ENCODE results near the gene MICAL2.

The MICAL2 gene

DNA sequence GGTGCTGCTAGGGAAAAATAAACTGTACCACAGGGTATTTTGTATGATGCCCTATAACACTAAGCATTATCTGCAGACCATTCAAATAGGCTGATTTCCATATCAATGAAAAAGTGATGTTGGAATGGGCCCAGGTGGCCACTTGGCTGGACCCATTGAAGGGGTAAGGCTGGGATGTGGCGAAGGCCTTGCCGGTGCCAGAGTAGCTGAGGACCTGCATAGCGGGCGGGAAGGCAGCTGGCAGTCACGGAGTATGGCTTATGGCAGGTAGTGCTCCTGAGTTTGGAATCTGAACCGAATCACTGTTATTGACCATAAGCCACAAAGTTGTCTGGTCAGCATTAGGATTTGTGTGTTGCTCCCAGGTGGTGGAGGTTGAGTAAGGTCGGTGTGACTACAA, 131.0 kb downstream of the MICAL2 start:
- DNase-seq (ENCODE audit: low read depth) = no peak
- H3K4me3 ChIP-seq (ENCODE audit: low read length) = no peak overlapping the region
- TF ChIP-seq, protein P1, sequence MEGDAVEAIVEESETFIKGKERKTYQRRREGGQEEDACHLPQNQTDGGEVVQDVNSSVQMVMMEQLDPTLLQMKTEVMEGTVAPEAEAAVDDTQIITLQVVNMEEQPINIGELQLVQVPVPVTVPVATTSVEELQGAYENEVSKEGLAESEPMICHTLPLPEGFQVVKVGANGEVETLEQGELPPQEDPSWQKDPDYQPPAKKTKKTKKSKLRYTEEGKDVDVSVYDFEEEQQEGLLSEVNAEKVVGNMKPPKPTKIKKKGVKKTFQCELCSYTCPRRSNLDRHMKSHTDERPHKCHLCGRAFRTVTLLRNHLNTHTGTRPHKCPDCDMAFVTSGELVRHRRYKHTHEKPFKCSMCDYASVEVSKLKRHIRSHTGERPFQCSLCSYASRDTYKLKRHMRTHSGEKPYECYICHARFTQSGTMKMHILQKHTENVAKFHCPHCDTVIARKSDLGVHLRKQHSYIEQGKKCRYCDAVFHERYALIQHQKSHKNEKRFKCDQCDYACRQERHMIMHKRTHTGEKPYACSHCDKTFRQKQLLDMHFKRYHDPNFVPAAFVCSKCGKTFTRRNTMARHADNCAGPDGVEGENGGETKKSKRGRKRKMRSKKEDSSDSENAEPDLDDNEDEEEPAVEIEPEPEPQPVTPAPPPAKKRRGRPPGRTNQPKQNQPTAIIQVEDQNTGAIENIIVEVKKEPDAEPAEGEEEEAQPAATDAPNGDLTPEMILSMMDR (conservative IDR thresholded peaks at IDR 0.05; ENCODE audit: low read depth, low read length) = no peak

DNA sequence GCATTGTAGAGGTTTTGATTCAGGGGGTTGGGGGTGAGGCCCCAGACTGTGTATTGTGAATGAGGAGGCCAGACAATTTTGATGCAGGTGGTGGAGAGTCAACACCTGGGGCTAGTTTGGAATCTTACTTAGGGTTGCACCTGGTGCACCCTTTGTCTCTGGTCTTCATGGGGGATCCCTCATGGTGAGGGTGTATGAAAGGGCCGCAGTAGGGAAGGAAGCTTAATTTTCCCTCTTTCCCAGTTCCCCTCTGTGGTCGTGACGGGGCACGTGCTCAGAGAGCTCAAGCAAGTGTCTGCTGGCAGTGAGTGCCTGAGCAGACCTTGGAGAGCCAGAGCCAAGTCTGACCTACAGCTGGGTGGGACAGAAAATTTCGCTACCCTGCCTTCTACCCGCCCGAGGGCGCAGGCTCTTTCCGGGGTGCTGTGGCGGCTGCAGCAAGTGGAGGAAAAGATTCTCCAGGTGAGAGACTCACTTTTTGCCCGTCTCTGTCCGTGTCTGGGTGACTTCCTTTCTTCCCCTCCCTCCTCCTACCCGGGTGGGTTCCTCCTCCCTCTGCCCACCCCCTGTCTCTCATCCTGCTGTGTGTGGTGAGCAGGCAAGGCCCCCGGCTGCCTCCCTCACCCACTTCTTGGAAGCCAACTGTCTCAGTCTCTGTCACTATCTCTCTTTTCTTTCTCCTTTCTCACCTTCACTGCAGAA, 131.7 kb downstream of the MICAL2 start:
- TF ChIP-seq, protein P1 (conservative IDR thresholded peaks at IDR 0.05; ENCODE audit: low read depth, low read length) = no peak
- no peak for DNase-seq (ENCODE audit: low read depth)
- H3K4me3 ChIP-seq (ENCODE audit: low read length) = no peak overlapping the region

DNA sequence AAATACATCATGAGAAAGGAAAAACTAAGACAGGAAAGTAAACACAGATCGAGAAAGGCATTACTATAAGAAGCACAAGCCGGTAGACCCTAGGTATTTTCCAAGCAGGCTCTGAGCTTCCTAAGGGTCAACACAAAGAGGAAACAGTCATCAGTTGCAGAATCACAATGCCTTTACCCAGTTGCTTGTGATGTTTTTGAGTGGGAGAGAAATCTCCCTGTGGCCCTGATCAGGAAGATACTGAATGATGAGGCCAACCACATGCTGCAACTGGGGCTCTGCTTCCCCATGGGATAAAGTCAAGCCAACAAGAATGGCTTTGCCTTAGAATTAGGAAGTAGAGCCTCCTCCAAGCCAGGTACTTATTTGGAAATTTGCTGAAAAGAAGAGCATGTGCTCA, 132.6 kb downstream of the MICAL2 start:
- DNase-seq (ENCODE audit: low read depth) = no peak
- TF ChIP-seq, protein P1 (conservative IDR thresholded peaks at IDR 0.05; ENCODE audit: low read depth, low read length) = no peak

DNA sequence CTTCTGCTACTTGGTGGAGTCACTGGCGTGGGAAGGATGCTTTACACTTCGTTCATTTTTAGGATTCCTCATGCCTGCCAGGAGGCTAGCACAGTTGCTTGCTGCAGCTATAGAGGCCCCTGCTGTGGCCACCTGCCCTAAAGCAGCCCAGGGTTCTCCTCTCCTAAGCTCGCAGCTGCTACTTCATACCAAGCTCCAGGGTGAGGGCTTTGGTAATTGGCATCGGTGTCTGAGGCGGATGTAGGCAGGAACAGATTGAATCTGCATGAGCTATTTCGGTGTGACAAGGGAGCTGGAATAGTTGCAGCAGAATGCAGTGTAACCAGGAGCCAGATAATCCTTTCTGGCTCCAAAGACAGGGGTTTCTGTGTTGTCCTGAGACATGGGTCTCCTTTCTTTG, 133.1 kb downstream of the MICAL2 start:
- no peak overlapping the region for H3K4me3 ChIP-seq (ENCODE audit: low read length)
- TF ChIP-seq, protein P1 (conservative IDR thresholded peaks at IDR 0.05; ENCODE audit: low read depth, low read length) = no peak
- DNase-seq (ENCODE audit: low read depth) = no peak

More for the DNA sequence above, 132.6 kb downstream of the MICAL2 start:
- no peak overlapping the region for H3K4me3 ChIP-seq (ENCODE audit: low read length)

DNA sequence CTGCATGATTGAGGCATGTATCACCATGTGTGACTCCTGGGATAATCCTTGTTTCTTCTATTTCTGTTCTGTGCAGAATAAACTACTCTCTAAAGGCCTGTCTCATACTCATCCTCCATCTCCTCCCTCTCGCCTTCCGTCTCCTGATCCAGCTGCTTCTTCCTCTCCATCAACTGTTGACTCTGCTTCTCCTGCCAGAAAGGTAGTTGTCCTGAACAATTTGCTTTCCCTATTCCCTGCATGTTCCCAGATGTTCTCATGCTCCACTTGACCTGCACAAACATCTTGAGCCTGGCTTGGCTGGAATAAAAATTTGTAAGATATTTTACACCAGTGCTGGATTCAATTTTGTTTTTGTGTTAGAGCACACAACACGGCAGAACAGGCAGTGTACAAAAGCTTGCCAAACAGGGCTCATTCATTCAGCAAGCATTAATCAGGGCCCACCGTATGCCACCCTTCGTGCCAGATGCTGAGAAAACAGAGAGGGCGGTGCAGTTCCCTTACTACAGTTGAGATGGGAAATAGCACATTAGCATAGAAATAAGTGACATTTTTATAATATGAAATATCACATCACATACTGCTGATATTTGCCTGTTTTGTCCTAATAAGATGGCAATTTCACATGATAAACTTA, 133.6 kb downstream of the MICAL2 start:
- DNase-seq (ENCODE audit: low read depth) = no peak
- H3K4me3 ChIP-seq (ENCODE audit: low read length) = no peak overlapping the region
- TF ChIP-seq, protein P1 (conservative IDR thresholded peaks at IDR 0.05; ENCODE audit: low read depth, low read length) = no peak

DNA sequence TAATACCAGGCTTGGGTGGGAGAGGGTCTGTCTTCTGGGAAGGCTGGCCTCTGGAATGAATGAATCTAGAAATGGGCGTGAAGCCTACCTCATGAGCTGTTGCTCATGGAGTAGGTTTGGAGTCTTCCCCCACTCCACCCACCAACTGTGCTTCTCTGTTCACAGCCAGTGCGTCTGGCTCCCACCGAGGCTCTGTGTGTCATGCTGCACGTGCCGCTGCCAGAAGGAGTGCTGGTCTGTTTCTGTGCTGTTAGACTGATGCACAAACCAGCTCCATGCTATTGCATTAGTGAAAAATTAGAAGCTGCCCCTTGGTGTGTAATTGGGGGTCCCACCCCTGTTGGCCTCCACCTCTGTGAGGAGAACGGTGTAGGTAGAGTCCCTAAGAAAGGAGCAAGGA, 134.7 kb downstream of the MICAL2 start:
- TF ChIP-seq, protein P1 (conservative IDR thresholded peaks at IDR 0.05; ENCODE audit: low read depth, low read length) = no peak
- DNase-seq (ENCODE audit: low read depth) = no peak
- no peak overlapping the region for H3K4me3 ChIP-seq (ENCODE audit: low read length)

DNA sequence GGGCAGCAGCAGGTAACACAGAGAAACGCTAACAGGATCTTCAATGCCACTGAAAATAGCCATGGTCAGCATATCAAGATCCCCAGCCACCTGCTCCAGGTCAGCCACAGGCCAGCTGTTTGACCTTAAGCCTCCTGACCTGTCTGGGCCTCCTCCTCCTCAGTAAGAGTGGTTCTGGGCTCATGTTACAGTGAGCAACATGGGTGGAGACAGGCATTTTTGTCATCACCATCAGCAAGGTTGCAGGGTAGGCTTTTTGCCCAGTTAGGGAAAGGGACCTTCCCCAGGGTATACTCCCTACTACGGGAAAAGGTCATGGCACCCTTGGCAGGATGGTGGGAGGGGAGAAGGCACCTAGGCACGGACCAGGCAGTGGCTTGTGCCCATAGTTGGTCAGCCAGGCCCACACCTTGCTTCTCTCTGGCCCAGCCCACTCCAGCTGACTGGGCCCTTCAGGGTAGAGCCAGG, 135.2 kb downstream of the MICAL2 start:
- TF ChIP-seq, protein P1 (conservative IDR thresholded peaks at IDR 0.05; ENCODE audit: low read depth, low read length) = no peak
- H3K4me3 ChIP-seq (ENCODE audit: low read length) = no peak overlapping the region
- DNase-seq (ENCODE audit: low read depth) = no peak

Measured in retinal pigment epithelial cell (primary cell).